Adrenal gland (tissue), 5 donors: ENCODE data around the gene PTGIR.

ENCODE experiments used
- POLR2A ChIP-seq, 2 donors: fragments of 450-650 bp; IDR thresholded peaks; one replicate each; pipeline ENCODE4 v1.6.1; 2017; ENCODE audit warnings: antibody characterized with exemption in 2 of 2, mild to moderate bottlenecking in 2 of 2, moderate library complexity in 1 of 2
- TF ChIP-seq, protein P1 (sequence below), 6 experiments: fragments of 450-650 bp in 4 of 6; fragments of 200-600 bp in 2 of 6; sonication (generic) in 1 of 6; IDR thresholded peaks; 1 replicate in 5 of 6; 2 replicates in 1 of 6; pipeline versions ENCODE4 v1.5.1 to v1.8.0; 2016 to 2021; ENCODE audit warnings: antibody characterized with exemption in 6 of 6, mild to moderate bottlenecking in 2 of 6, moderate library complexity in 1 of 6
- donor health status: DM: no; HTN: no; CAD: no.

- TF ChIP-seq, protein P1, sequence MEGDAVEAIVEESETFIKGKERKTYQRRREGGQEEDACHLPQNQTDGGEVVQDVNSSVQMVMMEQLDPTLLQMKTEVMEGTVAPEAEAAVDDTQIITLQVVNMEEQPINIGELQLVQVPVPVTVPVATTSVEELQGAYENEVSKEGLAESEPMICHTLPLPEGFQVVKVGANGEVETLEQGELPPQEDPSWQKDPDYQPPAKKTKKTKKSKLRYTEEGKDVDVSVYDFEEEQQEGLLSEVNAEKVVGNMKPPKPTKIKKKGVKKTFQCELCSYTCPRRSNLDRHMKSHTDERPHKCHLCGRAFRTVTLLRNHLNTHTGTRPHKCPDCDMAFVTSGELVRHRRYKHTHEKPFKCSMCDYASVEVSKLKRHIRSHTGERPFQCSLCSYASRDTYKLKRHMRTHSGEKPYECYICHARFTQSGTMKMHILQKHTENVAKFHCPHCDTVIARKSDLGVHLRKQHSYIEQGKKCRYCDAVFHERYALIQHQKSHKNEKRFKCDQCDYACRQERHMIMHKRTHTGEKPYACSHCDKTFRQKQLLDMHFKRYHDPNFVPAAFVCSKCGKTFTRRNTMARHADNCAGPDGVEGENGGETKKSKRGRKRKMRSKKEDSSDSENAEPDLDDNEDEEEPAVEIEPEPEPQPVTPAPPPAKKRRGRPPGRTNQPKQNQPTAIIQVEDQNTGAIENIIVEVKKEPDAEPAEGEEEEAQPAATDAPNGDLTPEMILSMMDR (IDR thresholded peaks at IDR 0.05) = no peak
- no peak for TF ChIP-seq POLR2A (IDR thresholded peaks at IDR 0.05)
These were observed 4.2 kb downstream of the PTGIR start for GRCh38 chr19:46620716-46621115.
